ENCODE data around the gene IGF2BP2.

Gene IGF2BP2

GRCh38 chr3:185764163-185764979 lies 60.5 kb downstream of the IGF2BP2 start:
- DNase-seq (ENCODE audit: low spot score): no peak

- DNase-seq (ENCODE audit: low spot score): no peak
Measured at GRCh38 chr3:185763347-185764005, 61.4 kb downstream of the IGF2BP2 start.

GRCh38 chr3:185760550-185760949 lies 64.3 kb downstream of the IGF2BP2 start:
- no peak for DNase-seq (ENCODE audit: low spot score)

- DNase-seq (ENCODE audit: low spot score): no peak
Measured at GRCh38 chr3:185760088-185760487, 64.8 kb downstream of the IGF2BP2 start.

- no peak for DNase-seq (ENCODE audit: low spot score)
Measured at GRCh38 chr3:185759512-185759911, 65.3 kb downstream of the IGF2BP2 start.

GRCh38 chr3:185758912-185759311 lies 65.9 kb downstream of the IGF2BP2 start:
- DNase-seq (ENCODE audit: low spot score): peak; percentile 30

- DNase-seq (ENCODE audit: low spot score): no peak
Measured at GRCh38 chr3:185757176-185757575, 67.7 kb downstream of the IGF2BP2 start.

GRCh38 chr3:185756477-185756876 lies 68.4 kb downstream of the IGF2BP2 start:
- DNase-seq (ENCODE audit: low spot score): no peak

- no peak for DNase-seq (ENCODE audit: low spot score)
Measured at GRCh38 chr3:185754920-185755319, 69.9 kb downstream of the IGF2BP2 start.

GRCh38 chr3:185753354-185753753 lies 71.5 kb downstream of the IGF2BP2 start:
- no peak for DNase-seq (ENCODE audit: low spot score)

GRCh38 chr3:185750702-185751101 lies 74.1 kb downstream of the IGF2BP2 start:
- no peak for DNase-seq (ENCODE audit: low spot score)

- DNase-seq (ENCODE audit: low spot score): no peak
Measured at GRCh38 chr3:185750015-185750414, 74.8 kb downstream of the IGF2BP2 start.

- no peak for DNase-seq (ENCODE audit: low spot score)
Measured at GRCh38 chr3:185746470-185746869, 78.4 kb downstream of the IGF2BP2 start.

GRCh38 chr3:185744997-185745843 lies 79.6 kb downstream of the IGF2BP2 start:
- DNase-seq (ENCODE audit: low spot score): no peak

- no peak for DNase-seq (ENCODE audit: low spot score)
Measured at GRCh38 chr3:185741586-185741985, 83.3 kb downstream of the IGF2BP2 start.

GRCh38 chr3:185740133-185740532 lies 84.7 kb downstream of the IGF2BP2 start:
- no peak for DNase-seq (ENCODE audit: low spot score)

- DNase-seq (ENCODE audit: low spot score): no peak
Measured at GRCh38 chr3:185739264-185739701, 85.6 kb downstream of the IGF2BP2 start.

- DNase-seq (ENCODE audit: low spot score): no peak
Measured at GRCh38 chr3:185737740-185738680, 86.8 kb downstream of the IGF2BP2 start.

- peak; percentile 76 for DNase-seq (ENCODE audit: low spot score)
Measured at GRCh38 chr3:185737020-185737419, 87.8 kb downstream of the IGF2BP2 start.

- DNase-seq (ENCODE audit: low spot score): no peak
Measured at GRCh38 chr3:185734725-185735096, 90.1 kb downstream of the IGF2BP2 start.

GRCh38 chr3:185733980-185734724 lies 90.7 kb downstream of the IGF2BP2 start:
- peak; percentile 90 for DNase-seq (ENCODE audit: low spot score)

Measured in SW480 (cell line).